ENCODE data around the gene FJX1.
"Not testable (repeated sequence)": the region's sequence is repeated elsewhere in the genome, so short reads cannot be mapped to it uniquely, and the experiment has no call there.

Gene FJX1

DNA sequence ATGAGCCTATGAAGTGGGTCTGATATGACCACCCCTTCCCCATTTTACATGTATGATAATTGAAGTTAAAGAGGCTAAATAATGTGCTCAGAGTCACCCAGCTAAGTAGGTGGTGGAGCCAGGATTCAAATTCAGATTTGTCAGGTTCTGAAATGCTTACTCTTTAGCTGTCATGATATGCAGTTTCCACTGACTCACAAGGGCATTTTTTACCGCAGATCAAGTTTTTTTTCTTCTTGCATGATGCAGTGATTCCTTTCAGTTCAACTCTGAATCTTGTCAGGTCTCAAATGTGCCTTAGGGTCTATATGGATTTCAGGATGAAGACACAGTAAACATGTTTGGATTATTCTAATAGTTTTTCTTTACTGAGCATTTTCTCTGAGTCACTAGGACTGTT is 31.7 kb downstream of the FJX1 start:
- no peak for DNase-seq
- H3K27ac ChIP-seq = no peak overlapping the region

DNA sequence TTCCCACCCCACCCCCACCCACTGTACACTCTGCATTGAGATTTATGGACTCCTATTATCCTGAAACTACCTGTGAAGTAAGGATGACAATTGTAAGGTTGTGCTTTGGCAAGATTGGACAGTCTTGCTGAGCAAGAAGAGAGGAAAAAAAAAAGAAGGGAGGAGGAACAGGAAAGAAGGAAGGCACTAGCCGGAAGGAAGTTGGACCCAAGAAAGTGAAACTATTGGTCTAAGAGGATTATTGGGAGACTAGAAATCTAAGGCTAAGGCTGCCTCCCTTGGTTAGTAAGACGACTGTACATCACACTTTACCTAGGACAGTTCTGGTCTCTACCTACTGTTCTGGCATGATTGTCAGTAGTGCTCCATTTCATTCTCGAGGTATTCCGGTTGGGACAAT is 32.2 kb downstream of the FJX1 start:
- Histone ChIP-seq H3K9me3 (ENCODE audit: severe bottlenecking) (peaks cover 2% of the 10 kb centered on the region), H3K27me3 (ENCODE audit: insufficient read depth, low read depth, severe bottlenecking) (no peaks in the 10 kb centered on the region), H3K4me3 (ENCODE audit: low read depth, low read length) (no peak overlapping the region), H3K36me3 (no peaks in the 10 kb centered on the region), H3K27ac (no peak overlapping the region)
- TF ChIP-seq, protein P1, sequence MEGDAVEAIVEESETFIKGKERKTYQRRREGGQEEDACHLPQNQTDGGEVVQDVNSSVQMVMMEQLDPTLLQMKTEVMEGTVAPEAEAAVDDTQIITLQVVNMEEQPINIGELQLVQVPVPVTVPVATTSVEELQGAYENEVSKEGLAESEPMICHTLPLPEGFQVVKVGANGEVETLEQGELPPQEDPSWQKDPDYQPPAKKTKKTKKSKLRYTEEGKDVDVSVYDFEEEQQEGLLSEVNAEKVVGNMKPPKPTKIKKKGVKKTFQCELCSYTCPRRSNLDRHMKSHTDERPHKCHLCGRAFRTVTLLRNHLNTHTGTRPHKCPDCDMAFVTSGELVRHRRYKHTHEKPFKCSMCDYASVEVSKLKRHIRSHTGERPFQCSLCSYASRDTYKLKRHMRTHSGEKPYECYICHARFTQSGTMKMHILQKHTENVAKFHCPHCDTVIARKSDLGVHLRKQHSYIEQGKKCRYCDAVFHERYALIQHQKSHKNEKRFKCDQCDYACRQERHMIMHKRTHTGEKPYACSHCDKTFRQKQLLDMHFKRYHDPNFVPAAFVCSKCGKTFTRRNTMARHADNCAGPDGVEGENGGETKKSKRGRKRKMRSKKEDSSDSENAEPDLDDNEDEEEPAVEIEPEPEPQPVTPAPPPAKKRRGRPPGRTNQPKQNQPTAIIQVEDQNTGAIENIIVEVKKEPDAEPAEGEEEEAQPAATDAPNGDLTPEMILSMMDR (IDR thresholded peaks at IDR 0.05; ENCODE audit: low read depth, low read length) = no peak
- DNase-seq = no peak

More for the DNA sequence above, 31.7 kb downstream of the FJX1 start:
- H3K9me3 ChIP-seq (ENCODE audit: severe bottlenecking) = peaks cover 2% of the 10 kb centered on the region
- H3K36me3 ChIP-seq = no peaks in the 10 kb centered on the region
- no peak overlapping the region for H3K4me3 ChIP-seq (ENCODE audit: low read depth, low read length)
- H3K27me3 ChIP-seq (ENCODE audit: insufficient read depth, low read depth, severe bottlenecking) = no peaks in the 10 kb centered on the region
- TF ChIP-seq, protein P1 (IDR thresholded peaks at IDR 0.05; ENCODE audit: low read depth, low read length) = no peak

DNA sequence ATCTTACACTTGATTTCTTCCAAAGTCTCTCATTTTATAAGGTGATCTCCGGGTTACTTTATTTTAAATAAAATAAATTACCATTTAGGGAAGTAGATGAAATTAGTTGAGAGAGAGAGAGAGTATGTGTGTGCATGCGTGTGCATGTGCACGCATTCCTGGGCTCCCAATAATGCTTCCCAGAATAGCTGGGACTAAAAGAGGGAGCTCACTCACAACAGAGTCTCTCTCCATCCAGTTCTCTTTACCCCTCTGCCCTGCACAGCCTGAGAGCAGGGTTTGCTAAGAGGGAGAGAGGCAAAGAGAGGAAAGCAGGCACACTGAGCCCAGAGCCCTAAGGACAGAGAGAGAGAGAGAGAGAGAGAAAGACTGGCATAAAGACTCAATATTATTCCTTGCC is 33.0 kb downstream of the FJX1 start:
- Histone ChIP-seq H3K36me3 (no peaks in the 10 kb centered on the region), H3K27me3 (ENCODE audit: insufficient read depth, low read depth, severe bottlenecking) (no peaks in the 10 kb centered on the region), H3K27ac (no peak overlapping the region), H3K9me3 (ENCODE audit: severe bottlenecking) (no peaks in the 10 kb centered on the region), H3K4me3 (ENCODE audit: low read depth, low read length) (no peak overlapping the region)
- TF ChIP-seq, protein P1 (IDR thresholded peaks at IDR 0.05; ENCODE audit: low read depth, low read length) = no peak
- no peak for DNase-seq

DNA sequence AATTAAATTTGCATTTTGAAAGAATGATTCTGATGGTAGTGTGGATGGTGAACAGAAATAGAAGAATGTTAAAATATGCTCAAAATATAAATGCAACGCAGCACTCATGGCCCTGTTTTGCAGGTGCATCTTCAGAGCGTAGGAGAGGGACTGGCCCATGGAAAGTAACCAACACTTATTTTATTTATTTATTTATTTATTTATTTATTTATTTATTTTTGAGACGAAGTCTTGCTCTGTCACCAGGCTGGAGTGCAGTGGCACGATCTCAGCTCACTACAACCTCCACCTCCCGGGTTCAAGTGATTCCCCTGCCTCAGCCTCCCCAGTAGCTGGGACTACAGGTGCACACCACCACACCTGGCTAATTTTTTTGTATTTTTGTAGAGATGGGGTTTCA is 34.5 kb downstream of the FJX1 start:
- H3K27ac ChIP-seq; H3K36me3 ChIP-seq; DNase-seq; H3K9me3 ChIP-seq (ENCODE audit: severe bottlenecking); H3K4me3 ChIP-seq (ENCODE audit: low read depth, low read length); H3K27me3 ChIP-seq (ENCODE audit: insufficient read depth, low read depth, severe bottlenecking): not testable (repeated sequence)

DNA sequence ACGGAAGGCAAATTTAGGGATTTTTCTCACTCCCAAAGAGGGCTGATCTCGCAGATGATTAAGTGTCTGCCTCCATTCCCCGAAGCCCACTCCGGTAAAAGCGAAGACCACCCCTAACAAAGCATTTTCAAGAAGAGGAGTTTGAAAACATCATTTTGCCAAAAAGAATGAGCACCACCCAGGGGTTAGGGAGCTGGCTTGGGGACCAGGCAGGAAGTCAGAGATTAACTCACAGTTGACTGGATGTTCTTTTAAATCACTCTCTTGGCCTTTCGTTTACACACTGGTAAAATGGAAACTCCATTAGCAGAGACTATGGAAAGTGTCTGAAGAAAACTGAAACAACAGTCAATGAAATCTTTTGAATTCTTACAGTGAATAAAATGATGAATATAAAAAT is 36.5 kb downstream of the FJX1 start:
- TF ChIP-seq, protein P1 (IDR thresholded peaks at IDR 0.05; ENCODE audit: low read depth, low read length) = no peak
- no peak for DNase-seq
- Histone ChIP-seq H3K9me3 (ENCODE audit: severe bottlenecking) (no peaks in the 10 kb centered on the region), H3K36me3 (no peaks in the 10 kb centered on the region), H3K27ac (no peak overlapping the region), H3K4me3 (ENCODE audit: low read depth, low read length) (no peak overlapping the region), H3K27me3 (ENCODE audit: insufficient read depth, low read depth, severe bottlenecking) (no peaks in the 10 kb centered on the region)

DNA sequence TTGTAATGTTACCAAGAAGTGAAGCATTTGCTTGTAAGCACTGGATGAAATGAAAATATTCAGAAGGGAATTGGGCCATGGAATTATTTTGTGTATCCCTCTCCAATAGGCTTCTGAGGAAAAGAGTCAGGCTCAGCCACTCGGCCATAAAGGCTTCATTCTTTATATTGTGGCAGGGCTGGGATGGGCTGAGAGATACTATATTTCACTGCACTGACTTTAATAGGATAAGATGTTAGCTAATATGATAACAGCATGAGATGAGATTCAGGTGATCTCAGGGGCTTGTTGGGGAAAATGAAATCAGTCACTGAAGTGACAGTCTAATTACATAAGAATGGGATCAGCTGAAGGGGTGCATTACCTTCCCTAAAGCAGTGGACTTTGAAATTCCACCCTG is 37.0 kb downstream of the FJX1 start:
- Histone ChIP-seq H3K36me3 (no peaks in the 10 kb centered on the region), H3K4me3 (ENCODE audit: low read depth, low read length) (no peak overlapping the region), H3K9me3 (ENCODE audit: severe bottlenecking) (no peaks in the 10 kb centered on the region), H3K27me3 (ENCODE audit: insufficient read depth, low read depth, severe bottlenecking) (no peaks in the 10 kb centered on the region), H3K27ac (no peak overlapping the region)
- no peak for DNase-seq
- TF ChIP-seq, protein P1 (IDR thresholded peaks at IDR 0.05; ENCODE audit: low read depth, low read length) = no peak

Measured in WERI-Rb-1 (cell line).